NT2/D1 (cell line): Measurements from ENCODE around the gene ARGLU1.

Experiments
- SUZ12 ChIP-seq: IDR thresholded peaks from 2 replicates; pipeline ENCODE4 v1.6.1; 2011; ENCODE audit not compliant: insufficient read length, insufficient read depth; ENCODE audit errors: extremely low read depth
- YY1 ChIP-seq: IDR thresholded peaks from 2 replicates; pipeline ENCODE4 v1.6.1; 2011; ENCODE audit not compliant: insufficient read length, insufficient read depth
- ZNF274 ChIP-seq: IDR thresholded peaks from 2 replicates; pipeline ENCODE4 v1.6.1; 2011; ENCODE audit warnings: mild to moderate bottlenecking, low read depth, low read length

DNA sequence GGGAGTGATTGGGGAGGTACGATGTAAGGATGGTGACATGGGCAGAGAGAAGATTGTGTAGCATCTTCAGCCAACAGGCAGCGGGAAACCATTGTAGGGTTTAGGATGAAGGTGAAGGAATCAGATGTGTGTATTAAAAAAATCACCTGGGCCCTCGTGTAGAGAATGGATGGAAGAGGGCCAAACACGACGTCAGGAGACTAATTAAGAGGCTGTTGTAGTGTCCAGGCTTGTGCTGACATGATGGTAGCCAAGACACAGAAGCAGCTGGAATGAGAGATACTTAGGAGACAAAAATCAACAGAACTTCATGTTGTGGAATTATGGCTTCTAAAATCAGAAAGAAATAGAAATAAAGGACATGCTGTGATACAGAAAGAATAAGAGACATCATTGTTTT lies 41.2 kb upstream of the ARGLU1 start:
- TF ChIP-seq SUZ12 (no peak), ZNF274 (no peak), YY1 (no peak)
